ENCODE measurements around the gene HIPK4.
"Not testable (repeated sequence)": the region's sequence is repeated elsewhere in the genome, so short reads cannot be mapped to it uniquely, and the experiment has no call there.

Gene HIPK4

DNA sequence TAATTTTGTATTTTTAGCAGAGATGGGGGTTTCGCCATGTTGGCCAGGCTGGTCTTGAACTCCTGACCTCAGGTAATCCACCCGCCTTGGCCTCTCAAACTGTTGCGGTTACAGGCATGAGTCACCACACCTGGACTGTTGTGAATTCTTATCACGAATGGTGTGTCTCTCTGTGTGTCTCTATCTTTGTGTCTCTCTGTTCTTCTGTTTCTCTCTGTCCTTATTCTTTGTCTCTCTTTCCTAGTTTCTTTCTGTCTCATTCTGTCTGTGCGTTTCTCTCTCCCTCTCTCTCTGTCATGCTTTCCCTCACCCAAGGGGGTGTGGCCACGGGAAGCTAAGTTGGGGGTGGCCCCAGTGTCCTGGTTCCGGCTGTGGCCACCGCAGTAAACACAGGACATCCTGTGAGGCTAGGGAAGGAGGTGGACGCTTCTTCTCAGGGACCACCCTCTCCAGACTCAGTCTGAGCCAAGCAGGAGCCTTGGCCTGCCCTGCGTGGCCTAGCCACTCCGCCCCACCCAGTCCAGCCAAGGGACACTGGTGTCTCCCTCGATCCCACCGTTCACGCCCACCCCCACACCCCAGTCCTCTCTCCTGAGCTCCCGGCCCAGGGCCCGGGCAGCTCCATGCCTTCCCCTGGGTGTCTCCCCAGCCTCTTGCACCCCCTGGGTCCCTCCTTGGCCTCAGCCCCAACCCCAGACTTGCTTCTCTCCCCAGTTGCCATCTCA, 27.1 kb upstream of the HIPK4 start:
- in situ Hi-C loops (cut with HindIII; ENCODE audit: low sequenced_read_pairs) = no loop called here

DNA sequence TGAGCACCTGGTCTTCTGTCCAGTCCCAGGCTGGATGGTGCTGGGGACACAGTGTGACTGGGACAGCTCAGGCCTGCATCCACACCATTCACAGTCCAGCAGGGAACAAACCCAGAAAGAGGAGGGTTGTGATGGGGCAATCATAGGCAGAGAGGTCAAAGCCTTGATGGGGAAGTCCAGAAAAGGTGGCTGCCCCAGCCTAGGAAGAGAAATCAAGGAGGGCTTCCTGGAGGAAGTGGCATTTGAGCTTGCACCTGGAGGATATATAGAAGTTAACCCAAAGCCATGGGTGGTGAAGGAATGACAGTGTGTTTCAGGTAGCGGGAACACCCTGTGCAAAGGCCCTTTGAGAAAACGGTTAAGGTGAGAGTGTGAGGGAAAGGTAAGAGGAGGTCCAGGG, 25.8 kb upstream of the HIPK4 start:
- in situ Hi-C loops (cut with HindIII; ENCODE audit: low sequenced_read_pairs) = no loop called here

DNA sequence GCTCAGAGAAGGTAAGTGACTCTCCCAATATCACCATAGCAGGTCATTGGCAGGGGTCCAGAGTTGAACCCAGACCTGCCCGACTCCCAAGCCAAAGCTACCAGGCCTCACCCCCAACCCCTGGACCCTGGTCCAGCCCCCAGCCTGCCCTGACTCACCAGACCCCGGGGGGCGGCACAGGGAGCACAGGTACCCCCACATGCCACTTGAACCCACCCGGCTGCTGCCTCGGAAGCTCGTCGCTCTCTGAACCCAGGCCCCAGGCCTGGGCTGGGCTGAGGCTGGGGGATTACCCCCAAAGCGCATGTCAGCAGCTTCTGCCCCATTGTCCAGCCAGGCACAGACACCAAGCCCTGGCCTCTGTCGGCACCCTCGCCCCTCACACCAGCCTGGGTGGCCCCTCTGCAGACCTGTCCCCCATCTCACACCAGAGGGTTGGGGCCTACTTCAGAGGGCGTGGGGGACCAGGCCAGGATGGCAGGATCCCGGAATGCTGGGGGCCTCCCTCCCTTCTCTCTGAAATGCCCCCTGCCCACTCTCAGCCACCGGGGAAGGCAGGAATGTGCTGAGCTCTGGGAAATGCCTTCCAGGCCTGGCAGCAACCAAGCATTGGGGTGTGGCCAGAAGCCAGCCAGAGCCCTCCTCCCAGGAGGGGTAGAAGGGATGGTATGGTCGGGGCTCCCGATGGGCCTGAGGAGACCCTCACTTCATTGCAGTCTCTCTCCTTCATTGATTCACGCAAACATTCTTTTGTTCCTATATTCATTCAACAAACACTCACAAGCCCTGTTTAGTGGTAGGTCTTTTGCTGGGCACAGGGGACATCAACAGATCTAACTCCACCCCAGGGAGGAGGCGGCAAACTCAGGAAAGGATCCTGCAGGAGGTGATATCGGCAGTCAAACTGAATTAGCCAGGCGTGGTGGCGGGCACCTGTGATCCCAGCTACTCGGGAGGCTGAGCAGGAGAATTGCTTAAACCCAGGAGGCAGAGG, 24.9 kb upstream of the HIPK4 start:
- in situ Hi-C loops (cut with HindIII; ENCODE audit: low sequenced_read_pairs) = no loop called here

DNA sequence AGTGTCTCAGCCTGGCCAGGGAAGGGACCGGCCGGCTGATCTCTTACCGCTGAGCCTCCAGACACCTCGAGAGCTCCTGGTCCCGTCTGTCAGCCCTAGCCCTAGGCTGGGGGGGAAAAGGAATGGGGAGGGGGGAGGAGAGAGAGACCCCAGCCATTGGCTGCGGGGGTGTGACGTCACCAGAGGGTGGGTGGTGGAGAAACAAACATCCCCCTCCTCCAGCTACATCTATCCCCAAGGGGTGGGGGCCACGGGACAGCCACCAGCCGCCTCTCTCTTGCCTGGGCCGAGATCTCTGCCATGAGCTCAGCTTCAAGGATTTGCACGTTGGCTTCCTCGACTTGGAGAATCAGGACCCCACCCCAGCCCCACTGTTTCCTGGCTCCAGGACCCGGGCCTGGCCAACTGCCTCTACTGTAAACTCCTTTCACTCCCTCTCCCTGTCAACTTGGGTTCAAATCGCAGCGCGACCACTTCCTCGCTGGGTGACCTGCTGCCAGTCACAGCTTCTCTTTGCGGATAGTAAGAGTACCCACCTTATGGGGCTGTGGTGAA, 23.4 kb upstream of the HIPK4 start, which contains the start of gene PRX:
PRX (minus strand) TSS at position 88 of the 555 bp plus-strand sequence. CDS start 5,446 bp downstream, outside the sequence.
- in situ Hi-C loops (cut with HindIII; ENCODE audit: low sequenced_read_pairs) = no loop called here

DNA sequence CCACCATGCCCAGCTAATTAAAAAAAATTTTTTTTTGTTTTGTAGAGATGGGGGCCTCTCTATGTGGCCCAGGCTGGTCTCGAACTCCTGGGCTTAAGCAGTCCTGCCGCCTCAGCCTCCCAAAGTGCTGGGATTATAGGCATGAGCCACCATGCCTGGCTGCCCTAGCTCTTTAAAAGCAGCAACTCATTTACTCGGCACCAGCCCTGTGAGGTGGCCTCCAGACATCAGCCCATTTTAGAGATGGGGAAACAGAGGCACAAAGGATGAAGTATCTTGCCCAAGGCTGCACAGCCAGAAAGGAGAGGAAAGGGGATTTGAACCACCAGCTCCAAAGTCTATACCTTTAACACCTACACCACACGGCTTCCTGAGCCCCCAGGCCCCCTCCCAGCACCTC, 22.9 kb upstream of the HIPK4 start:
- in situ Hi-C loops (cut with HindIII; ENCODE audit: low sequenced_read_pairs) = no loop called here

- in situ Hi-C loops (cut with HindIII; ENCODE audit: low sequenced_read_pairs) = no loop called here
Measured at GRCh38 chr19:40411958-40412499, 22.0 kb upstream of the HIPK4 start.

GRCh38 chr19:40411125-40411842, 21.3 kb upstream of the HIPK4 start:
- in situ Hi-C loops (cut with HindIII; ENCODE audit: low sequenced_read_pairs) = no loop called here

DNA sequence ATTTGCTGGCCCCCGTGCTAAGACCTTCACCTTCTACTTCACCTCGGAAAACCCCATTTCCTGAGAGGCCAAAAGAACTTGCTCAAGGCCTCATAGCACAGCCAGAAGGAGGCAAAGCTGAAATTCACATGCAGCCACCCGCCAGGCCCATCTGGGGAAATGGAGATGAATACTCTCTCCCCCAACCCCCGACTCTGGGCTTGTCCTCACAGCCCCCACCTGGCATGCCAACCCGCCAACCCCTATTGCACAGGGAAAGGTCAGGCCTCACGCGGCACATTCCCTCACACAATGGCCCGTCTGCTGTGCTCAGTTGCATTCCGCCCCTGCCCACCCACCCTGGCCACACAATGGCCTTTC, 20.0 kb upstream of the HIPK4 start:
- in situ Hi-C loops (cut with HindIII; ENCODE audit: low sequenced_read_pairs) = no loop called here

GRCh38 chr19:40408598-40408925, 18.6 kb upstream of the HIPK4 start:
- in situ Hi-C loops (cut with HindIII; ENCODE audit: low sequenced_read_pairs) = not testable (repeated sequence)

DNA sequence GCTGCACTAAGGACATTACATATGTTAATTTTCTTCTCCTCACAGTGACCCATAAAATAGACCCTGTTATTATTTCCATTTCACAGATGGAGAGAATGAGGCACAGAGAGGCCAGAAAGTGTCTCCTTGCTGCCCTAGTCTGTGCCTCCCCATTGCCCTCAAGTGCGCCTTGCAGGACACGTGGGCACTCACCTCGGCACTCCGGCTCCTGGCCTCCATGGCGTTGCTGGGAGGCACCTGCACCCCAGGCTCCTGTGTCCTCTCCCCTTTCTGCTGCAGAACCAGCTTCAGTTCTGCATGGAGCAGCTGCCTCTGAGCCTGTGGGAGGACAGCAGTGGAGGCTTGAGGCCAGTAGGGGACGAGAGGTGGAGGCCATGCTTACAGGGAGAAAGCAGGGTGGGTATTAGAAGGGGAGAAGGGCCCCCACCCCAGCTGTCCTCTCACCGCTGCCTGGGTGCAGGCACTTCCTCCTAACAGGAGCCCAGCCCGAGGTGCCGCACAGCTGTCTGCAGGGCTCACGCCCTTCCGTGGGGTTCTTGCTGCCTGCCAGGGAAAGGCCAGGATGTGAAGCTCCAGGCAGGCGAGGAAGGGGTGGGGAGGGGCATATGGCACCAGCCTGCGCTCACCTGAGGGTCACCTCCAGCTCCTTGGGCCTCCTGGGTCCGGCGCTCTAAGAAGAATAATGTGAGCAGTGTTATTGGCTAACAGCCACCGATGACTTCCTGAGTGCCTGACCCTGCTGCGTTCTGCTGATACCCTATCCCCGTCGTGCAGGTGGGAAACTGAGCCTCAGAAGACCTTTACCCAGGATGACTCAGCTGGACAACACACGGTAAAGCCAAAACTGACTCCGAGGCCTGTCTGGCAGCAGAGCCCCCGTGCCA, 18.0 kb upstream of the HIPK4 start:
- in situ Hi-C loops (cut with HindIII; ENCODE audit: low sequenced_read_pairs) = no loop called here

GRCh38 chr19:40403262-40403984, 13.4 kb upstream of the HIPK4 start:
- in situ Hi-C loops (cut with HindIII; ENCODE audit: low sequenced_read_pairs) = no loop called here

GRCh38 chr19:40400559-40400958, 10.6 kb upstream of the HIPK4 start:
- in situ Hi-C loops (cut with HindIII; ENCODE audit: low sequenced_read_pairs) = no loop called here

- in situ Hi-C loops (cut with HindIII; ENCODE audit: low sequenced_read_pairs) = no loop called here
Measured at GRCh38 chr19:40398417-40399131, 8.6 kb upstream of the HIPK4 start.

DNA sequence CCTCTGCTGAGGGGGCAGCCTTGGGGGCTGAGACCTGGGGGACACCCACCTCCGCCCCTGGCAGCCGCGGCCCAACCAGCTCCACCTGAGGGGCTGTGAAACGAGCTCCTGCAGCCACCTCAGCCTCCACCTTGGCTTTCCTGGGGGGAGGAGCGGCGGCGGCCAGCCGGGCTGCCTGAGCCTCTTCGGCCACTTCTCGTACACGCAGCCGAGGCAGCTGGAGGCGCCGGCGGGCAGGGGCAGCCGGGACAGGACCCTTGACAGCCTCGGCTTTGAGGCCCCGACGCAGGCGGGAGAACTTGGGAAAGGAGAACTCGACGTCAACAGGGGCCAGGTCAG, 7.6 kb upstream of the HIPK4 start:
- in situ Hi-C loops (cut with HindIII; ENCODE audit: low sequenced_read_pairs) = no loop called here

- in situ Hi-C loops (cut with HindIII; ENCODE audit: low sequenced_read_pairs) = no loop called here
Measured at GRCh38 chr19:40396886-40397567, 7.0 kb upstream of the HIPK4 start.

DNA sequence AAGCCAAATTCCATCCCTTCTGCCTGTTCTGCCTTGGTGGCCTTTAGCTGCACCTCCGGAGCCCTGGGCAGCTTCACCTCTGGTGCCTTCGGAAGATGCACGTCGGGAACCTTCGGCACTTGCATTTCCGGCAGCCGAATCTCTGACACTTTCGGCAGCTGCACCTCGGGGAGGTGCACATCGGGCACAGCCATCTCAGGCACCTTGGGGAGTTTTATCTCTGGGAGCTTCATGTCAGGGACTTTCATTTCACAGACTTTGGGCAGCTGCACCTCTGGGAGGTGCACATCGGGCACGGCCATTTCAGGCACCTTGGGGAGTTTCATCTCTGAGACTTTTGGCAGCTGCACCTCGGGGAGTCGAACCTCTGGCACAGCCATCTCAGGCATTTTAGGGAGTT, 6.0 kb upstream of the HIPK4 start:
- in situ Hi-C loops (cut with HindIII; ENCODE audit: low sequenced_read_pairs) = no loop called here

GRCh38 chr19:40394816-40395210, 4.8 kb upstream of the HIPK4 start:
- in situ Hi-C loops (cut with HindIII; ENCODE audit: low sequenced_read_pairs) = no loop called here
